ENCODE data around the gene RBM19.

RBM19 gene

DNA sequence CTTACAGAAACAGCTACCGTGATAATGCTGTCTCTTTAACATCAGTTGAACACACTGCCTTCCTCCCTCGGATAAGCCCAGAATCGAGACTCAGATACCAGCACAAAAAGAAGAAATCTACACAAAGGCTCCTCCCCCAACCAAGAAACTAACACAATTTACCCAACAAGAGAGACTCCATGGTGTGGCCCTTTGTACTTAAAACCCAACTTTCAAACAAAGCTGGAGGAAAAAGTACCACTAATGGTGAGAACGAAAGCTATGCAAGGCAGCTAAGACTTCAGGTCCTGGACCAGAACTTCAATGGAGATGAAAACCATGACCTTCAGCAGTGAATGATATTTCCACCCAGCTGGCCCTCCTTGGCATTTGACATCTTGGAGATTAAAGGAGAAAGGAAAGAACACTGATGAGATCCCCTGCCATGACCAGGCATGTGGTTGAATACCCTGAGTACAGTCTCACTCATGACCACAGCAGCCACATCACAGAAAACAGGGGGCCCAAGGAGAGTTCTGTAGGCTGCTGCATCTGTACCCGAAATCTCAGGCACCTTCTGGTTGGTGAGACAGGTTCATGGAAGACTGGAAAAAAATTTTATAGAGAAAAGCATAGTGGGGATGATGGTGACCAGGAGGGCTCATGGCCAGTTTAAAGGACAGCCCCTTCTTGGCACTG, 36.7 kb downstream of the RBM19 start:
- DNase-seq (ENCODE audit: low read depth), result no peak
- TF ChIP-seq, protein P1, sequence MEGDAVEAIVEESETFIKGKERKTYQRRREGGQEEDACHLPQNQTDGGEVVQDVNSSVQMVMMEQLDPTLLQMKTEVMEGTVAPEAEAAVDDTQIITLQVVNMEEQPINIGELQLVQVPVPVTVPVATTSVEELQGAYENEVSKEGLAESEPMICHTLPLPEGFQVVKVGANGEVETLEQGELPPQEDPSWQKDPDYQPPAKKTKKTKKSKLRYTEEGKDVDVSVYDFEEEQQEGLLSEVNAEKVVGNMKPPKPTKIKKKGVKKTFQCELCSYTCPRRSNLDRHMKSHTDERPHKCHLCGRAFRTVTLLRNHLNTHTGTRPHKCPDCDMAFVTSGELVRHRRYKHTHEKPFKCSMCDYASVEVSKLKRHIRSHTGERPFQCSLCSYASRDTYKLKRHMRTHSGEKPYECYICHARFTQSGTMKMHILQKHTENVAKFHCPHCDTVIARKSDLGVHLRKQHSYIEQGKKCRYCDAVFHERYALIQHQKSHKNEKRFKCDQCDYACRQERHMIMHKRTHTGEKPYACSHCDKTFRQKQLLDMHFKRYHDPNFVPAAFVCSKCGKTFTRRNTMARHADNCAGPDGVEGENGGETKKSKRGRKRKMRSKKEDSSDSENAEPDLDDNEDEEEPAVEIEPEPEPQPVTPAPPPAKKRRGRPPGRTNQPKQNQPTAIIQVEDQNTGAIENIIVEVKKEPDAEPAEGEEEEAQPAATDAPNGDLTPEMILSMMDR (conservative IDR thresholded peaks at IDR 0.05; ENCODE audit: low read length), result no peak
- H3K4me3 ChIP-seq (ENCODE audit: low read length), result no peak overlapping the region

DNA sequence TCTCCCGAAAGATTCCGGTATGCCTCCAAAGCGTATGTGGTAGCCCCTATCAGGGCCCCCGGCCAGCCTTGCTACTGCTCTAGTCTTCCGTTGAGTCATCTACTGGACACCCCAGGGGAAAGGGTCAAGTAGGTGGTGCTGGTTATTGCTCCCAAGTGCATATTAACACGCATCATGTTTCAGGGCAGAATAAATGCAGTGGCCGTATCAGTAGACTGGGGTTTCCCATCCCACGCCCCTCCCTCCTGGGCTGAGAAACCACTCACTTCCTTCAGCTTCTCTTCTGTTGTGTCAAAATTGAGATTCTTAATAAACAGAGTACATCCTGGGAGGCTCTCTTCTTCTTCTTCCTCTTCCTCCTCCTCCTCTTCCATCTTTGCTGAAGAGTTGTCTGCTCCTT, 39.3 kb downstream of the RBM19 start:
- TF ChIP-seq, protein P1 (conservative IDR thresholded peaks at IDR 0.05; ENCODE audit: low read length), result no peak
- DNase-seq (ENCODE audit: low read depth), result no peak
- no peak overlapping the region for H3K4me3 ChIP-seq (ENCODE audit: low read length)

DNA sequence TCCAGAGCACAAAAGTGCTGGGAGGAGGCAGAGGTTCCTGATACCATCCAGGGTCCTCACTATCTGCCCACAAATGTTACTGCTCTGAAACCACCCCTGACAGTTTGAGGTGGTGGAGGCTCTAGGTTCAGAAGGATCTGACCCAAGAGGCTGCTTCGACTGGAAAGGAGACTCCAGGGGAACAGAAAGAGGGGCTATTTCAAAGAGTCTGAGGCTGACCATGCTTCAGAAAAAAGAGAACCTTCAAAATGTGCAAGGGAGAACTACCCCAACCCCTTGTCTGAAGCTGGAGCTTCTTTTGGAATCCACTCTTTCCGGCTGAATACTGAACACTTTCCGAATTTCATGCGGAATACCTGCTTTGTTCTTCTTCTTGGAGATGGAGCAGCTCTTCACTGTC, 41.8 kb downstream of the RBM19 start:
- TF ChIP-seq, protein P1 (conservative IDR thresholded peaks at IDR 0.05; ENCODE audit: low read length), result no peak
- H3K4me3 ChIP-seq (ENCODE audit: low read length), result no peak overlapping the region
- DNase-seq (ENCODE audit: low read depth), result no peak

DNA sequence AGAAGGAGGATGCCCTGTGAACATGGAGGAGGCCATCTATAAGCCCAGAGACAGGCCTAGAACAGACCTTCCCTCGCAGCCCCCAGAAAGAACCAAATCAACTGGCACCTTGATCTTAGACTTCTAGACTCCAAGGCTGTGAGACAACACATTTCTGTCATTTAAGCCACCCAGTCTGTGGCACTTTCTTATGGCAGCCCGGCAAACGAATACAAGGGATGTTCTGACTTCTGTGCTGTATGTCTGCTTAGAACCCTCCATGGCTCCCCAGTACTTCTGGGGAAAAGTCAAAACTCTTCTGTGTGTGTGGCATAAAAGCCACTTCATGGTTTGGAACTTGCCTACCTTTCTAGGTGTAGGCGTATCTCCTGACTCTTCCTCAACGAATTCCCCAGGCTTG, 42.9 kb downstream of the RBM19 start:
- no peak for DNase-seq (ENCODE audit: low read depth)
- H3K4me3 ChIP-seq (ENCODE audit: low read length), result no peak overlapping the region
- TF ChIP-seq, protein P1 (conservative IDR thresholded peaks at IDR 0.05; ENCODE audit: low read length), result no peak

DNA sequence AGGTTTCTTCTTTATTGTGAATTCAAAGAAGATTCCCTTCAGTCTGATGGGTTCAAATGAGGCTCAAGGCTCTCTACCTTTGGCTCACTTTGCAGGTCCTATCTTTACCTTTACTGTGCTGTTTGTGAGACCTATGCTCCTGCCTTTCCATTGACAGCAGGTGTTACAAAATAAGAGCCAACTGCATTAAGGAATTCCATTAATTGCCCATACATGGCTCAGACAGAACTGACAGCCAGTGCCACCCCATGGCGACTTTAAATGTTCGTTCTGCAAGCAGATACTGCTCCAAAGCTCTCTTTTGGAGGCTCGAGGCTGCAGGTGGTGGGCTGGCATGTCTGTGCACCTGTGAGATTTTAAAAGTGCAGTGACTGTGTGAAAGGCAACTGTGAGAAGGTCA, 44.7 kb downstream of the RBM19 start:
- DNase-seq (ENCODE audit: low read depth), result no peak
- TF ChIP-seq, protein P1 (conservative IDR thresholded peaks at IDR 0.05; ENCODE audit: low read length), result no peak
- H3K4me3 ChIP-seq (ENCODE audit: low read length), result no peak overlapping the region

DNA sequence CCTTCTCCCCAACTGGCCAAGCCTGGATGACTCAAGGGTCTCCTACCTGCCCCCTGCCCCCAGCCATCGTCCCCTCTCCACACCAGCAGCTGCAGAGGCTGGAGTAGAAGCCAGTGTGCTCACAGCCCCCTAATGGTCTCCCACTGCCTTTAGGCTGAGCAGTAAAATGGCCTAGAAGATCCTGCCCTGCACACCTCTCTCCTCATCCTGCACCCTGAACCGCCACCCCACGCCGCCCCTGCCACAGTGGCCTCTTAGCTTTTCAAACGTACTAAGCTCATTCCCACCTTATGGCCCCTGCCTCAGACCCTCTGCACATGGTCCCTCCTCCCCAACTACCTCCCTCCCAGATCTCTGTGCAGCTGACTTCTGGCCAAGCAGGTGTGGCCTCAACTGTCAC, 46.3 kb downstream of the RBM19 start:
- TF ChIP-seq, protein P1 (conservative IDR thresholded peaks at IDR 0.05; ENCODE audit: low read length), result no peak
- no peak for DNase-seq (ENCODE audit: low read depth)
- H3K4me3 ChIP-seq (ENCODE audit: low read length), result no peak overlapping the region

DNA sequence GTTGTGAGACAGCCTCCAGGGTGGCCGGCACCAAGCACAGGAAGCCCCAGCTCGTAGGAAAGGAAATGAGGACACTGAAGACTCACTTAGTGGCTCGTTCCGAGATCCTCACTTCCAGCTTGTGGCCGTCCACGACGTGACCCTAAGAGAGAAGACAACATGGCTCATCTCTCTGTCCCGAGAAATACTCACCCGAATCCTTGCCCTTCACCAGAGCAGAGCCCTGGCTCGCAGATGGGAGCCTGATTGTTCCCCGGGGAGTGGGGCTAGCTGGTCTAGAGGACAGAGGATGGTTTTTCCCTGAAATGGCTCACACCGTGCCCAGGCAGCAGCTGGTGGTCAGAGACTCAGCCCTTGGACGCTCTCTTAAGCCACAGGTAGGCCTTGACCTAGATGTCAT, 47.8 kb downstream of the RBM19 start:
- DNase-seq (ENCODE audit: low read depth), result no peak
- TF ChIP-seq, protein P1 (conservative IDR thresholded peaks at IDR 0.05; ENCODE audit: low read length), result no peak
- H3K4me3 ChIP-seq (ENCODE audit: low read length), result no peak overlapping the region

Measured in AG10803 (cell line).